ENCODE results near the gene CPXM2.

The CPXM2 gene

DNA sequence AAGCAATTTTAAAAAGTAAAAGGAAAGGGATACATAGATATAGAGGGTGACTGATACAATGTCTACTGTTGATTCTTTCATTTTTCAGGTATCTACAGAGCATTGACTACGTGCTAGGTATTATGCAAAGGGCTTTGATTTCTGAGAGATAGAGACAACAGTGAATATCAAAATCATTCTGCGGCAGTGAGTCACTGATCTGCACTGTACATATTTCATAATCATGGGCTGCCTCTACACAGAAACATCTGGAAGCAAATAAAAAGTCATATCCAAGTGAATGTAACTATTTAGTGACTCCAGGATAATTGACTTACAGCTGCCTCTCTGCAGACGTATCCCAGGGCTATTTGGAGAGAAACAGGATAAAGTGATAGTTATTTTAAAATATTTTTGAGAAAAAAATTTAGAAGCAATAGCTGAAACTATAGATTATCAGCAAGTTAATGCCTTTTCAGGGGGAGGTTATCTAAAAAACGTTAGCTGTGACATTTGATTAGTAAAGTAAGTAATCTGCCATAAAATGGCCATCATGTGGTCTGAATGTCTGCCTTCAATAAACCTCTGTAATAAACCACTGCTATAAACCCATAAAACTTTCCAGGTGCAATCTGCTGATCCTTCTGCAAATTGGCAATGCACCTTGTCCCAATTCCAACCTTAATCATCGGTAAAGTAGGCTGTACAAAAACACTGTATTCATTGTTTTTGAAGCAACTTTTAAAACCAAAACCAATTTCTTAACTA, 43.7 kb downstream of the CPXM2 start:
- no peak for DNase-seq (ENCODE audit: low read depth, low spot score)

- DNase-seq (ENCODE audit: low read depth, low spot score) = no peak
Observed at GRCh38 chr10:123843835-123844234, 47.8 kb downstream of the CPXM2 start.

DNA sequence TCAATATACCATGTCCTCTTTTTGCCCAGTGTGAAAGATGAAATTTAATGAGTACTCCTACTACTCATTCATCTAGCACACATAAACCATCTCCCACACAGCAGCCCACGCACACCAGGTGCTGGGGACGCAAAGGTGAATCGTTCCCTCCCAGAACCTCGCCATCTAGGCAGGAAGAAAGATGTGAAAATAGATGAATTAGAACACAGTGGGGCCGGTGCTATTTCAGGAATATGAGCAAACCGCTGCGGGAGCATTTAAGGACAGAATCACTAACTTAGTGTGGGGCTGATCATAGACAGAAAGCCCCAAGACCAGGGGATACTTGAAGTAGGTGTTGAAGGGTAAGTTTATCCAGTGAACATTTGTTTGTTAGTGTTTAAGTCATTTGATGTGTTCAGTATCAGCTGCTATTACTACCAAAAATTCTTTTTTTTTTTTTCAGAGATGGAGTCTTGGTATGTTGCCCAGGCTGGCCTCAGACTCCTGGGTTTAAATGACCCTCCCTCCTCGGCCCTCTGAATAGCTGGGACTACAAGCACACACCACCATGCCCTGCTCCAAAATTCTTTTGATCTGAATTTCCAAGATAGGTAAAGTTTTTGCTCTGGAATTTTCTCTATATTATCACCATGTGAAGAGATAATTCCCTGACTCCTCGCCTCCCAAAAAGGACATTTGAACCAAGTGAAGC, 48.8 kb downstream of the CPXM2 start:
- no peak for DNase-seq (ENCODE audit: low read depth, low spot score)

DNA sequence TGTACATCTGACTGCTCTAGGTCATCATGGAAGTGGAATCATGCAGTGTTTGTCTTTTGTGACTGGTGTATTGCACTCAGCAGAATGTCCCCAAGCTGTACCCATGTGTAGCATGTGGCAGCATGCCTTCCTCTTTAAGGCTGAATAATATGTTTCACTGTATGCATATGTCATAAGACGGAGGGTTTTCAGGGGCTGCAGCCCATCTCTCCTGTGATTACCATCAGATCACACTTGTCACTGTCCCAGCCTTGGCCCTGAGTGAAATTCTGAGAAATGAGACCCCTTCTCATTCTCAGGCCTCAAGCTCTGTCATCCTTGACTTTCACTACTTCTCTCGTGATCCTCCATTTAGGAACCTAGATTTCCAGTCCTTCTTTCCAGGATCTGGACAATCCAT, 50.0 kb downstream of the CPXM2 start:
- no peak for DNase-seq (ENCODE audit: low read depth, low spot score)

- no peak for DNase-seq (ENCODE audit: low read depth, low spot score)
Observed at GRCh38 chr10:123841115-123841514, 50.5 kb downstream of the CPXM2 start.

GRCh38 chr10:123840714-123841113, 50.9 kb downstream of the CPXM2 start:
- no peak for DNase-seq (ENCODE audit: low read depth, low spot score)

GRCh38 chr10:123838596-123839310, 52.9 kb downstream of the CPXM2 start:
- no peak for DNase-seq (ENCODE audit: low read depth, low spot score)

DNA sequence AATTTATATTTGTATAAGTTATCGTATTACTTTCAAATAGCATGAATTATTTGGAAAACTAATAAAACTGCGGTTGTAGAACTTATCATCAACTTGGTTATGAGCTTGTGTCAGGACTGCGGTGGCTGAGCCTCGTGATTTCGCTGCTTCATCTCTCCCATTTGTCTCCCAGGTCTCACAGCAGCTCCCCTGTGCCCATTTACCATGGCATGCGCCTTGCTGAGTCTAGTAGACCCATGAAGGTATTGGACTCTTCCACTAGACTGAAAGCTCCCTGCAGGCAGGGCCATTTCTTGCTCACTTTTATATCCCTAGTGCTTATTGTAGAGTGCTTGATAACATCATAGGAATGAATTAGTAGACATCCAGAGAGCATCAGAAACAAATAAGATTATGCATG, 53.9 kb downstream of the CPXM2 start:
- DNase-seq (ENCODE audit: low read depth, low spot score) = no peak

DNA sequence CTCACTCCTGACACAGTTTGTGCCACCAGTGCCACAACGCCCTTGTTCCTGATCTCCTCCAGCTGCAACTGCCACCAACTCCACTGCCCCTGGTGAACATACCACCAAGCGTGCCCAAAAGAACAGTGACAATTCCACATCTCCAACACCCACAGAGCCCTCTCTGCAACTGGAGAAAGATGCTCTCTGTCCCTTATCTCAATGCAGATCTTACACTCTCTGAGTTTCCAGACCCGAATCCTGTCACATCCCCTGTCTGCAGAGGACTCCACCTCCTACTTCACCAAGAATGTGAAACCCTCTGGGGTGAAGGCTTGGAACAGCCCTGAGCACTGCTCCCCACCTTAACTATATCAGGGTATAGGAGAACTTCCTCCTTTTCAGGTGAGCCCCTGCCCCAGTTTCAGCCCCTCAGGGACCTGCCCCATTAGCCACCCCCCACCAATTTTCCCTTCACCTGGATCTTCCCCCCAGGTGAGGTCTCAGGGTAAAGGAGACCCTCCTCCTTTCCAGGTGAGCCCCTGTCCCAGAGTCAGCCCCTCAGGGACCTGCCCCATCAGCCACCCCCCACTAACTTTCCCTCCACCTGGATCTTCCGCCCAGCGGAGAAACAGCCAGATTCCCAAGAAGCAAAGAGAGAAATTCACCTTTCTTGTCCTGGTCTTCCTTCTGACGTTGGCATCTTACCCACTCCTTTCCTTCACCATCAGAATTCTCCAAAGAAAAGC, 55.0 kb downstream of the CPXM2 start:
- DNase-seq (ENCODE audit: low read depth, low spot score) = no peak

DNA sequence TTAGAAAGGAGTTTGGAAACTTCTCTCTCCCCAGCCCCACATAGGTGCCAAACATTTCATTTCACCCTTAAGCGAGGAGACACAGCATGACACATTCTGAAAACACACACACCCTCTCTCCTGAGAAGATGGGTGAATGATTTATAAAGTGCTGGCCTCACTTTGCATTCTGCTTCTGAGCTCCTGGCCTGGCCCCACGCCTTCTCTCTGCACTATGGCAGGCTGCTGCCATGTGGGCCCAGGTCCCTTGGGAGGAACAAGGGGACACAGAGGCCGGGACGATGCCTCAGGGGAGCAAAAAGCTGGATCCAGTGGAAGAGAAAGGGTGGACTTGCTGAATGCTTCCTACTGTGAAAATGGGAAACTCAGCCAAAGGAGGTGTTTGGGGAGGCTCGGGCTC, 56.0 kb downstream of the CPXM2 start:
- DNase-seq (ENCODE audit: low read depth, low spot score) = no peak

- DNase-seq (ENCODE audit: low read depth, low spot score) = no peak
Observed at GRCh38 chr10:123833170-123833850, 58.3 kb downstream of the CPXM2 start.

- no peak for DNase-seq (ENCODE audit: low read depth, low spot score)
Observed at GRCh38 chr10:123831259-123831658, 60.3 kb downstream of the CPXM2 start.

GRCh38 chr10:123821136-123821535, 70.5 kb downstream of the CPXM2 start:
- no peak for DNase-seq (ENCODE audit: low read depth, low spot score)

- no peak for DNase-seq (ENCODE audit: low read depth, low spot score)
Observed at GRCh38 chr10:123809632-123810031, 82.0 kb downstream of the CPXM2 start.

- DNase-seq (ENCODE audit: low read depth, low spot score) = no peak
Observed at GRCh38 chr10:123808906-123809305, 82.7 kb downstream of the CPXM2 start.

DNA sequence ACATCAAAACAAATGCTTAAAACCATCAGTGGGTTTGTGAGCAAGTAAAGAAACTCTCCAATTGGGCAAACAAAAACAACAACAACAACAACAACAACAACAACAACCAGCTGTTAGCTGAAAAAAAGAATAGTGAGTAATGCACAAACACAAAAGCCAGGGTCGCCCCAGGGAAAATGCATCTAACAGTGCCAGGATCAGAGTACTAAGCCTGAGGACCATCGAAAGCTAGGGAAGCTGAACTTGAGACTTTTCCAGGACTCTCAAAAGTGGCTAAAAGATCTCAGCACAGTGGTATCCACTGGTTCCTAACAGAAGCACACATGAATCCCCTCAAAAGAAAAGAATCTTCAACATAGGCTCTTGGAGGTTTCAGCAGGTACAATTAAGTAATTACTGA, 83.3 kb downstream of the CPXM2 start:
- no peak for DNase-seq (ENCODE audit: low read depth, low spot score)

DNA sequence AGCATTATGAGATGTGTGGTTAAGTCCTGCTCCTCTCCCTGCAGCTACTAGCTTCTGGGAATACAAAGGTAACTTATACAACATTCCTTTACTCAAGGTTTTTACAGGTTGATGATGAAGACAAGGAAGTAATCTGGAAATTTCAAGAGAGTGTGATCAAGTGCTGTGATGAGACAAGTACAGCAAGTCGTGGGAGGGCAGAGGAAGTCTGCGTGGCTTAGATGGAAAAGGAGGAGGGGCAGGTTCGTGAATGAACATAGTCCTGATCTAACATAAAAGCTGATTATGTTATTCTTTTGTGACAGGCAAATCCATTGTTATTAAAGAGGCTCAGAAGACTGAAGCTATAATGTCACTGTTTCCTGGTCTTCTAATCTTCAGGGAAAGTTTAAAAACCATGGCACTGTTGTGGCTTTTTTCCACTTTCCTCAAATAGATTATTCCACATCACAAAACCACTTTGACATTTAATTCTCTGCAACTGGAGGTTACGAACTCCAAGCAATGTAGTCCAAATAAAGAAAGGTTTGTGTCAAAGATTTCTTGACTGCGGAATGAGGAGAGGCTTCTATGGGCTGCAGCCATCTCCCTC, 84.1 kb downstream of the CPXM2 start:
- DNase-seq (ENCODE audit: low read depth, low spot score) = no peak

DNA sequence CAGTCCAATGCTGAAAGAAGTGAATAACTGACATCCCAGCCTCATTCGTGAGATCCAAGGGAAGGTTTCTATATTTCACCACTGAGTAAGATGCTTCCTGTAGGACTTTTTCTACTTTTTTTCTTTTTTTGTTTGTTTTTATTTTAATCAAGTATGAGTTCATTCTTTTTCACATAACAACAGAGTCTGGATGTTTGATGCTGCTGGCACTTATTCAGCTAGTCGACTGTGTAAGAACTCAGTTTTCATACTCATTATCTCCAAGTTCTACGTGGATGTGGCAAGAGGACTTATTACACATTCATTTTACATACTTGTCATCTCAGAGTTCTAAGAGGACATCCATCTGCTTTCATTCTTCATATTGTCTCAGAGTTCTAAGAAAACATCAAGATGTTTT, 86.9 kb downstream of the CPXM2 start:
- no peak for DNase-seq (ENCODE audit: low read depth, low spot score)

- no peak for DNase-seq (ENCODE audit: low read depth, low spot score)
Observed at GRCh38 chr10:123800821-123801220, 90.8 kb downstream of the CPXM2 start.

DNA sequence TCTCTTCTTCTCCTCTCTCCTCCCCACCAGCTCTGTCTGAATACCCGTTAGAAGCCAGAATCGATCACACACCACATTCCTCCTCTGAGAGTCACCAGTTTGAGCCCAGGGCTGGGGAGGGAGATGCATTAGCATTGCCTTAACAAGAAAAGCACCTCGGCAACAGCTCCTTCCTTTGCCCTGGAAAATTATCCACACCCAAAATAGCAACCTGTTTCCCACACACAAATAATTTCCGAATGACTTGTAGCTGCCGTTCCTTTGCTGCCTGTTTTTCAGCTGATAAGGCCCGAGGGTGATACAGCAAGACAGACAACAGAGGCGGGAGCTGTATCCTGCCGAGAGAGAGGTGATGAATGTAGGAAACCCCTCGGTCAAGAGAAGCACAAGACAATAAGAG, 91.3 kb downstream of the CPXM2 start:
- peak; percentile 47 for DNase-seq (ENCODE audit: low read depth, low spot score)

- DNase-seq (ENCODE audit: low read depth, low spot score) = no peak
Observed at GRCh38 chr10:123798856-123799255, 92.8 kb downstream of the CPXM2 start.

All from ELF-1 (cell line).